Astrocyte of the cerebellum (primary cell): ENCODE measurements around the gene FAR1.
"Not testable (repeated sequence)": the region's sequence is repeated elsewhere in the genome, so short reads cannot be mapped to it uniquely, and the experiment has no call there.

Experiments
- DNase-seq: peaks from one replicate; pipeline ENCODE4 v3.0.0-alpha.2; 2011; ENCODE audit warnings: low read depth
- H3K4me3 ChIP-seq: 2 replicates; pipeline ENCODE4 v1.5.1; 2011; ENCODE audit warnings: mild to moderate bottlenecking, low read depth, low read length, moderate library complexity
- in situ Hi-C: cut with HindIII; loops from 2 replicates; pipeline ENCODE4 v1.10.0; 2017; ENCODE audit warnings: low sequenced_read_pairs
- TF ChIP-seq, protein P1 (sequence below): IDR thresholded peaks from 2 replicates; pipeline ENCODE4 v1.5.1; 2012; ENCODE audit warnings: low read length, low read depth, moderate library complexity, mild to moderate bottlenecking; ENCODE audit errors: missing control alignments

The FAR1 gene

GRCh38 chr11:13668102-13668956 is at the start of gene FAR1:
Gene FAR1 (plus strand): TSS chr11:13668668. CDS start chr11:13694766, 26,098 bp downstream.
- peak within 1 kb of the TSS; percentile 77 for H3K4me3 ChIP-seq
- peak; percentile 97 for DNase-seq
- in situ Hi-C loops = no loop called here
- TF ChIP-seq, protein P1, sequence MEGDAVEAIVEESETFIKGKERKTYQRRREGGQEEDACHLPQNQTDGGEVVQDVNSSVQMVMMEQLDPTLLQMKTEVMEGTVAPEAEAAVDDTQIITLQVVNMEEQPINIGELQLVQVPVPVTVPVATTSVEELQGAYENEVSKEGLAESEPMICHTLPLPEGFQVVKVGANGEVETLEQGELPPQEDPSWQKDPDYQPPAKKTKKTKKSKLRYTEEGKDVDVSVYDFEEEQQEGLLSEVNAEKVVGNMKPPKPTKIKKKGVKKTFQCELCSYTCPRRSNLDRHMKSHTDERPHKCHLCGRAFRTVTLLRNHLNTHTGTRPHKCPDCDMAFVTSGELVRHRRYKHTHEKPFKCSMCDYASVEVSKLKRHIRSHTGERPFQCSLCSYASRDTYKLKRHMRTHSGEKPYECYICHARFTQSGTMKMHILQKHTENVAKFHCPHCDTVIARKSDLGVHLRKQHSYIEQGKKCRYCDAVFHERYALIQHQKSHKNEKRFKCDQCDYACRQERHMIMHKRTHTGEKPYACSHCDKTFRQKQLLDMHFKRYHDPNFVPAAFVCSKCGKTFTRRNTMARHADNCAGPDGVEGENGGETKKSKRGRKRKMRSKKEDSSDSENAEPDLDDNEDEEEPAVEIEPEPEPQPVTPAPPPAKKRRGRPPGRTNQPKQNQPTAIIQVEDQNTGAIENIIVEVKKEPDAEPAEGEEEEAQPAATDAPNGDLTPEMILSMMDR = peak; percentile 57

DNA sequence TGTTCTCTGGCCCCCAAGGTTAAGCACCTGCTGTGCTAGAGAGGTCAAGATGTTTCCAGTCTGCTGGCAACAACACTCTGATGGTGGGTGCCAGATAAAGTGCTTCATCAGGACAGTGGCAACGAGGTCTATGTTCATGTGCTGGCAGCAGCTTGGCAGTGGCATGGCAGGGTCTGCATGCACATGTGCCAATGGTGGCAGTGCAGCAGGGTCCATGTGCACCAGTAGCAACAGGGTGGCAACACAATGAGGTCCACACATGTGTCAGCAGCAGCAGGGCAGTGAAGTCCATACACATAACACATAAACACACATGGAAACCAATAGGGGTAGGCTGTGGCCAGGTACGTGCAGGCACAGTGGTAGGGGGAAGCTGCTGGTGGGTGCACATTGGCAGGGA is 48.4 kb upstream of the FAR1 start:
- in situ Hi-C loops = no loop called here
- no peak for DNase-seq
- TF ChIP-seq, protein P1 = no peak
- H3K4me3 ChIP-seq = no peak overlapping the region

DNA sequence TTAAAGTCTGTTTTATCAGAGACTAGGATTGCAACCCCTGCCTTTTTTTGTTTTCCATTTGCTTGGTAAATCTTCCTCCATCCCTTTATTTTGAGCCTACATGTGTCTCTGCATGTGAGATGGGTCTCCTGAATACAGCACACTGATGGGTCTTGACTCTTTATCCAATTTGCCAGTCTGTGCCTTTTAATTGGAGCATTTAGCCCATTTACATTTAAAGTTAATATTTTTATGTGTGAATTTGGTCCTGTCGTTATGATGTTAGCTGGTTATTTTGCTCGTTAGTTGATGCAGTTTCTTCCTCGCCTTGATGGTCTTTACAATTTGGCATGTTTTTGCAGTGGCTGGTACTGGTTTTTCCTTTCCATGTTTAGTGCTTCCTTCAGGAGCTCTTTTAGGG is 41.6 kb upstream of the FAR1 start:
- DNase-seq, in situ Hi-C loops, H3K4me3 ChIP-seq: not testable (repeated sequence)

DNA sequence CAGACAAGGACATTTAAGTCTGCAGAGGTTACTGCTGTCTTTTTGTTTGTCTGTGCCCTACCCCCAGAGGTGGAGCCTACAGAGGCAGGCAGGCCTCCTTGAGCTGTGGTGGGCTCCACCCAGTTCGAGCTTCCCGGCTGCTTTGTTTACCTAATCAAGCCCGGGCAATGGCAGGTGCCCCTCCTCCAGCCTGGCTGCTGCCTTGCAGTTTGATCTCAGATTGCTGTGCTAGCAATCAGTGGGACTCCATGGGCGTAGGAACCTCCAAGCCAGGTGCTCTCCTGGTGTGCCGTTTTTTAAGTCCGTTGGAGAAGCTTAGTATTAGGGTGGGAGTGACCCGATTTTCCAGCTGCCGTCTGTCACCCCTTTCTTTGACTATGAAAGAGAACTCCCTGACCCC is 39.8 kb upstream of the FAR1 start:
- in situ Hi-C loops, H3K4me3 ChIP-seq, DNase-seq: not testable (repeated sequence)

- no peak overlapping the region for H3K4me3 ChIP-seq
- in situ Hi-C loops = no loop called here
- no peak for DNase-seq
- TF ChIP-seq, protein P1 = no peak
These were observed 38.7 kb upstream of the FAR1 start for GRCh38 chr11:13629779-13630178.

DNA sequence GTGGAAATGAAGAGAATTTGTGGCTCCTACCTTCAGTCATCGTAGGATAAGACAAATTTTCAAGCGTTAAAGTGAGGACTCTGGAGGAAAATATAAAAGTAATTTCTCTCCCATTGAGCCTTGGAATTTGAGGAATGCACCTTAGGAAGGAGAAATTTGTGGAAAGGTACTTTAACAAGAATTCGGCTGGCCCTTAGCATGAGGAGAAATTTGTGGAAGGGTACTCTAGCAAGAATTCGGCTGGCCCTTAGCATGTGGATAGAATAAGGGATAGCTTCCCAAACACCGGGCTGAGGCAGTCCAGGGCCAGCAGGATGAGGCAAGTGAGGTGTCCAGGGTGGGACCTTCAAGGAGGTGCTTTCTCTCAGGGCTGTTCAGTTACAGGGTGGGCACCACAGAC is 33.2 kb upstream of the FAR1 start:
- in situ Hi-C loops = no loop called here
- no peak for DNase-seq
- TF ChIP-seq, protein P1 = no peak
- H3K4me3 ChIP-seq = no peak overlapping the region

DNA sequence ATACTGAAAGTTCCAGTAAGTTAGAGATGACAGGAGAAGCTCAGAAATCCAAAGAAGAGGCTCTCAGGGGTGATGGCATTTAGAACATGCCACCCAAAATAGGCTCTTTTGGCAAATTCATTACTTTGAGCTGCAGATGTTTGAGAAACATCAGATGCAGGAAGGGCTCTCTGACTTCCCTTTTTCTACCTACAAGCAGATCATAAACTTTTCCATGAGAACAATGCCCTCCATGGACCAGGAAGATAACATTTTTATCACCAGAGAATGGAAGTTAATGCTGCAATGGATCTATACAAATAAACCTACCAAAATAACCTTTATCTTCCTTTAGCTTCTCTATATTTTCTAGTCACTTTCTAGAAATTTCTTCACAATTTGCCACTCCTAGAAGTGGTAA is 32.7 kb upstream of the FAR1 start:
- TF ChIP-seq, protein P1 = no peak
- in situ Hi-C loops = no loop called here
- no peak overlapping the region for H3K4me3 ChIP-seq
- DNase-seq = no peak
